Lower leg skin (tissue), 3 donors: Measurements from ENCODE around the gene DDI2.

ENCODE experiments used
- CTCF ChIP-seq, 3 donors: fragments of 450-650 bp; IDR thresholded peaks; one replicate each; pipeline ENCODE4 v1.5.1; 2016; ENCODE audit warnings: antibody characterized with exemption in 3 of 3, mild to moderate bottlenecking in 3 of 3, moderate library complexity in 2 of 3
- POLR2A ChIP-seq, 2 donors: fragments of 450-650 bp; IDR thresholded peaks; one replicate each; pipeline ENCODE4 v1.6.1; 2016 to 2017; ENCODE audit warnings: antibody characterized with exemption in 2 of 2, mild to moderate bottlenecking in 1 of 2, moderate library complexity in 1 of 2

DNA sequence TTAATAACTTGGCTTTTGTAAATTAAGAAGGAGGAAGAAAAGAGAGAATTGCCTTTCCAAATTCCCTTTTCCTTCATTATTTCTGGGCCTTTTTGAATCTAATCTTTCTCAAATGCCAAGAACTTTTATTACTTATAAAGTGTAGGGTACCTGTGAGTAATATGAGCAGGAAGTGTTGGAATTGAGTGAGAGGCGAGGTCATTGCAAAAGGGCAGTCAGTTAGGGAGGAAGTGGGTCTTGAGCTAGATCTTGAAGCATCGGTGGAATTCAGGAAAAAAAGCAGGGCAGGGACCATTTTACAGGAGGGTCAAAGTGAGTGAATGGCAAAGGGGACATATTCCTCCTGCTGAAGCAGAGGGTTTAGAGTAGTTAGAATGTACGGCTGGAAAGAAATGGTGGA is 23.4 kb downstream of the DDI2 start:
- no peak for TF ChIP-seq CTCF (IDR thresholded peaks at IDR 0.05)
- TF ChIP-seq POLR2A (IDR thresholded peaks at IDR 0.05) = no peak
